Stomach smooth muscle (tissue), 2 donors: ENCODE measurements around the gene ASAP3.

Experiments
- H3K27ac ChIP-seq: one replicate; pipeline ENCODE4 v1.7.0; 2013; ENCODE audit warnings: mild to moderate bottlenecking, low read length, inconsistent platforms
- H3K27me3 ChIP-seq, 2 donors: one replicate each; pipeline ENCODE4 v1.7.0; 2013; ENCODE audit warnings: low read length in 2 of 2; ENCODE audit not compliant: insufficient read depth in 2 of 2, control insufficient read depth in 1 of 2
- H3K36me3 ChIP-seq, 2 donors: one replicate each; pipeline ENCODE4 v1.7.0; 2013; ENCODE audit warnings: low read length in 2 of 2; ENCODE audit not compliant: control insufficient read depth in 2 of 2, insufficient read depth in 2 of 2
- H3K4me1 ChIP-seq: one replicate; pipeline ENCODE4 v1.7.0; 2013; ENCODE audit warnings: low read length; ENCODE audit not compliant: control insufficient read depth, insufficient read depth
- H3K4me3 ChIP-seq, 2 donors: one replicate each; pipeline ENCODE4 v1.7.0; 2013; ENCODE audit warnings: low read length in 2 of 2
- H3K9ac ChIP-seq, 2 donors: one replicate each; pipeline ENCODE4 v1.7.0; 2013; ENCODE audit warnings: low read length in 2 of 2, mild to moderate bottlenecking in 1 of 2
- H3K9me3 ChIP-seq, 2 donors: one replicate each; pipeline ENCODE4 v1.7.0; 2013; ENCODE audit warnings: low read length in 2 of 2; ENCODE audit not compliant: control insufficient read depth in 2 of 2
- donor health status: healthy.
- donor health status: Pancreatic carcinoma.

ASAP3 gene

GRCh38 chr1:23422941-23423340, 61.0 kb downstream of the ASAP3 start:
- no peaks in the 10 kb centered on the region for H3K27me3 ChIP-seq
- no peaks in the 10 kb centered on the region for H3K9me3 ChIP-seq
- H3K4me1 ChIP-seq, result peaks cover 44% of the 10 kb centered on the region
- H3K36me3 ChIP-seq, result peaks cover 0 to 1% of the 10 kb centered on the region in 2 donors
- peak overlapping the region; percentile 34 to 64 for H3K9ac ChIP-seq
- H3K27ac ChIP-seq, result peak overlapping the region; percentile 76
- H3K4me3 ChIP-seq, result peak overlapping the region; percentile 5 to 82

- peak overlapping the region; percentile 76 for H3K27ac ChIP-seq
- H3K27me3 ChIP-seq, result no peaks in the 10 kb centered on the region
- H3K9ac ChIP-seq, result peak overlapping the region; percentile 34 to 64
- H3K36me3 ChIP-seq, result peaks cover 0 to 5% of the 10 kb centered on the region in 2 donors
- H3K4me3 ChIP-seq, result peak overlapping the region; percentile 5 to 82
- H3K9me3 ChIP-seq, result no peaks in the 10 kb centered on the region
- H3K4me1 ChIP-seq, result peaks cover 44% of the 10 kb centered on the region
These were observed 61.6 kb downstream of the ASAP3 start for GRCh38 chr1:23422241-23422877.

- Histone ChIP-seq H3K4me3 (peak overlapping the region; percentile 5 to 82), H3K27ac (peak overlapping the region; percentile 76), H3K9ac (peak overlapping the region; percentile 12 to 29)
These were observed 62.2 kb downstream of the ASAP3 start for GRCh38 chr1:23421753-23422240.

GRCh38 chr1:23421343-23421742, 62.6 kb downstream of the ASAP3 start:
- Histone ChIP-seq H3K9me3 (no peaks in the 10 kb centered on the region), H3K27me3 (no peaks in the 10 kb centered on the region), H3K36me3 (peaks cover 0 to 15% of the 10 kb centered on the region in 2 donors), H3K4me3 (no peak overlapping the region), H3K9ac (no peak overlapping the region), H3K4me1 (peaks cover 44% of the 10 kb centered on the region), H3K27ac (peak overlapping the region; percentile 76)

More at GRCh38 chr1:23421753-23422240, 62.2 kb downstream of the ASAP3 start:
- peaks cover 44% of the 10 kb centered on the region for H3K4me1 ChIP-seq
- no peaks in the 10 kb centered on the region for H3K9me3 ChIP-seq
- H3K27me3 ChIP-seq, result no peaks in the 10 kb centered on the region
- peaks cover 0 to 11% of the 10 kb centered on the region in 2 donors for H3K36me3 ChIP-seq

GRCh38 chr1:23420778-23421177, 63.2 kb downstream of the ASAP3 start:
- no peak overlapping the region for H3K4me3 ChIP-seq
- H3K27me3 ChIP-seq, result no peaks in the 10 kb centered on the region
- H3K9ac ChIP-seq, result no peak overlapping the region

GRCh38 chr1:23419180-23419579, 64.8 kb downstream of the ASAP3 start:
- peaks cover 34% of the 10 kb centered on the region for H3K4me1 ChIP-seq
- H3K27ac ChIP-seq, result no peak overlapping the region

More at GRCh38 chr1:23420778-23421177, 63.2 kb downstream of the ASAP3 start:
- H3K9me3 ChIP-seq, result no peaks in the 10 kb centered on the region
- peaks cover 0 to 15% of the 10 kb centered on the region in 2 donors for H3K36me3 ChIP-seq
- no peak overlapping the region for H3K27ac ChIP-seq
- peaks cover 44% of the 10 kb centered on the region for H3K4me1 ChIP-seq

GRCh38 chr1:23417570-23417969, 66.4 kb downstream of the ASAP3 start:
- no peaks in the 10 kb centered on the region for H3K9me3 ChIP-seq
- no peak overlapping the region for H3K27ac ChIP-seq
- H3K9ac ChIP-seq, result no peak overlapping the region
- H3K36me3 ChIP-seq, result peaks cover 7 to 20% of the 10 kb centered on the region in 2 donors
- peaks cover 20% of the 10 kb centered on the region for H3K4me1 ChIP-seq
- no peaks in the 10 kb centered on the region for H3K27me3 ChIP-seq
- H3K4me3 ChIP-seq, result no peak overlapping the region

More at GRCh38 chr1:23419180-23419579, 64.8 kb downstream of the ASAP3 start:
- Histone ChIP-seq H3K36me3 (peaks cover 7 to 20% of the 10 kb centered on the region in 2 donors), H3K9ac (no peak overlapping the region), H3K9me3 (no peaks in the 10 kb centered on the region), H3K4me3 (no peak overlapping the region), H3K27me3 (no peaks in the 10 kb centered on the region)

GRCh38 chr1:23416964-23417363, 67.0 kb downstream of the ASAP3 start:
- Histone ChIP-seq H3K27ac (no peak overlapping the region), H3K27me3 (no peaks in the 10 kb centered on the region), H3K4me3 (no peak overlapping the region), H3K36me3 (peaks cover 7 to 20% of the 10 kb centered on the region in 2 donors), H3K9me3 (no peaks in the 10 kb centered on the region), H3K4me1 (peaks cover 14% of the 10 kb centered on the region), H3K9ac (no peak overlapping the region)

- Histone ChIP-seq H3K9ac (no peak overlapping the region), H3K27me3 (no peaks in the 10 kb centered on the region), H3K36me3 (peaks cover 15 to 19% of the 10 kb centered on the region in 2 donors), H3K4me1 (peaks cover 9% of the 10 kb centered on the region), H3K4me3 (no peak overlapping the region), H3K9me3 (no peaks in the 10 kb centered on the region), H3K27ac (no peak overlapping the region)
These were observed 75.1 kb downstream of the ASAP3 start for GRCh38 chr1:23408797-23409290.

GRCh38 chr1:23407016-23407630, 76.9 kb downstream of the ASAP3 start:
- peaks cover 15 to 24% of the 10 kb centered on the region in 2 donors for H3K36me3 ChIP-seq
- H3K4me3 ChIP-seq, result no peak overlapping the region
- H3K4me1 ChIP-seq, result peaks cover 19% of the 10 kb centered on the region
- no peaks in the 10 kb centered on the region for H3K27me3 ChIP-seq
- no peak overlapping the region for H3K9ac ChIP-seq
- peak overlapping the region; percentile 18 for H3K27ac ChIP-seq
- no peaks in the 10 kb centered on the region for H3K9me3 ChIP-seq
